HL-60 (cell line): Measurements from ENCODE around the gene RELN.

Experiments
- GABPA ChIP-seq: IDR thresholded peaks from 2 replicates; pipeline ENCODE4 v1.6.1; 2012; ENCODE audit warnings: low read depth
- TF ChIP-seq, protein P1 (sequence below): IDR thresholded peaks from one replicate; pipeline ENCODE4 v1.5.1; 2011; ENCODE audit warnings: low read length, control low read depth, inconsistent platforms; ENCODE audit not compliant: insufficient read depth

GRCh38 chr7:103967401-103967800, 22.1 kb downstream of the RELN start:
- TF ChIP-seq, protein P1, sequence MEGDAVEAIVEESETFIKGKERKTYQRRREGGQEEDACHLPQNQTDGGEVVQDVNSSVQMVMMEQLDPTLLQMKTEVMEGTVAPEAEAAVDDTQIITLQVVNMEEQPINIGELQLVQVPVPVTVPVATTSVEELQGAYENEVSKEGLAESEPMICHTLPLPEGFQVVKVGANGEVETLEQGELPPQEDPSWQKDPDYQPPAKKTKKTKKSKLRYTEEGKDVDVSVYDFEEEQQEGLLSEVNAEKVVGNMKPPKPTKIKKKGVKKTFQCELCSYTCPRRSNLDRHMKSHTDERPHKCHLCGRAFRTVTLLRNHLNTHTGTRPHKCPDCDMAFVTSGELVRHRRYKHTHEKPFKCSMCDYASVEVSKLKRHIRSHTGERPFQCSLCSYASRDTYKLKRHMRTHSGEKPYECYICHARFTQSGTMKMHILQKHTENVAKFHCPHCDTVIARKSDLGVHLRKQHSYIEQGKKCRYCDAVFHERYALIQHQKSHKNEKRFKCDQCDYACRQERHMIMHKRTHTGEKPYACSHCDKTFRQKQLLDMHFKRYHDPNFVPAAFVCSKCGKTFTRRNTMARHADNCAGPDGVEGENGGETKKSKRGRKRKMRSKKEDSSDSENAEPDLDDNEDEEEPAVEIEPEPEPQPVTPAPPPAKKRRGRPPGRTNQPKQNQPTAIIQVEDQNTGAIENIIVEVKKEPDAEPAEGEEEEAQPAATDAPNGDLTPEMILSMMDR: no peak
- TF ChIP-seq GABPA: no peak
